Measurements from ENCODE around the gene PAM. TPM values are rescaled to one million over a fixed set of nuclear protein-coding genes. Genes with fewer than 3 reads are reported as not detected.

PAM gene
- total and polyA plus RNA-seq, 7 experiments from 2014 or later = 10.3 to 36.6 (median 13.6) TPM

GRCh38 chr5:102865171-102865509, 110.0 kb downstream of the PAM start:
- Mint-ChIP-seq H3K4me3 (peak overlapping the region; percentile 4 to 80 (median 73)), H3K4me1 (peaks cover 8 to 15% (median 11%) of the 10 kb centered on the region in 7 donors), H3K9me3 (peaks cover 0 to 2% (median 0%) of the 10 kb centered on the region in 11 donors), H3K27ac (peak overlapping the region in 1 of 9 donors; percentile 12), H3K27me3 (peaks cover 12 to 29% (median 17%) of the 10 kb centered on the region in 5 donors), H3K36me3 (peaks cover 6 to 27% (median 22%) of the 10 kb centered on the region in 5 donors)
- Histone ChIP-seq H3K36me3 (ENCODE audit: control insufficient read depth in 2 of 3, insufficient read depth in 3 of 3, low read length in 3 of 3) (no peaks in the 10 kb centered on the region), H3K27me3 (ENCODE audit: control insufficient read depth in 2 of 2, insufficient read depth in 2 of 2, low read length in 2 of 2) (peaks cover 0 to 5% of the 10 kb centered on the region in 2 donors), H3K4me1 (ENCODE audit: control insufficient read depth in 2 of 2, insufficient read depth in 2 of 2, low read length in 2 of 2) (peaks cover 0 to 6% of the 10 kb centered on the region in 2 donors), H3K9me3 (ENCODE audit: control insufficient read depth in 2 of 3, low read length in 3 of 3) (no peaks in the 10 kb centered on the region), H3K4me3 (ENCODE audit: low read length) (no peak overlapping the region), H3K27ac (ENCODE audit: low read depth, low read length) (no peak overlapping the region)
- ATAC-seq = no peak
- POLR2A ChIA-PET = no interaction called here
- intact Hi-C loops (cut with micrococcal nuclease) = no loop called here
- CTCF ChIA-PET = no interaction called here
- no peak for DNase-seq

GRCh38 chr5:102865510-102866236, 110.6 kb downstream of the PAM start:
- ATAC-seq (peak; percentile 80), DNase-seq (peak in 5 of 9 donors; percentile 9 to 28 (median 11))
- no peaks in the 10 kb centered on the region for H3K36me3 ChIP-seq (ENCODE audit: control insufficient read depth in 2 of 3, insufficient read depth in 3 of 3, low read length in 3 of 3)
- H3K27ac ChIP-seq (ENCODE audit: low read depth, low read length) = no peak overlapping the region
- intact Hi-C loops (cut with micrococcal nuclease) = no loop called here
- Mint-ChIP-seq H3K9me3 (peaks cover 0 to 2% (median 0%) of the 10 kb centered on the region in 11 donors), H3K27me3 (peaks cover 12 to 29% (median 17%) of the 10 kb centered on the region in 5 donors), H3K4me1 (peaks cover 6 to 15% (median 11%) of the 10 kb centered on the region in 7 donors), H3K27ac (peak overlapping the region in 1 of 9 donors; percentile 12), H3K4me3 (peak overlapping the region; percentile 30 to 83 (median 74)), H3K36me3 (peaks cover 6 to 31% (median 22%) of the 10 kb centered on the region in 5 donors)
- no peaks in the 10 kb centered on the region for H3K9me3 ChIP-seq (ENCODE audit: control insufficient read depth in 2 of 3, low read length in 3 of 3)
- ChIA-PET POLR2A (no interaction called here), CTCF (no interaction called here)
- peak overlapping the region; percentile 31 for H3K4me3 ChIP-seq (ENCODE audit: low read length)
- H3K4me1 ChIP-seq (ENCODE audit: control insufficient read depth in 2 of 2, insufficient read depth in 2 of 2, low read length in 2 of 2) = peaks cover 0 to 6% of the 10 kb centered on the region in 2 donors
- H3K27me3 ChIP-seq (ENCODE audit: control insufficient read depth in 2 of 2, insufficient read depth in 2 of 2, low read length in 2 of 2) = peaks cover 0 to 5% of the 10 kb centered on the region in 2 donors

- ChIA-PET POLR2A (no interaction called here), CTCF (no interaction called here)
- Mint-ChIP-seq H3K4me3 (peak overlapping the region; percentile 30 to 83 (median 74)), H3K9me3 (peaks cover 0 to 2% (median 0%) of the 10 kb centered on the region in 11 donors), H3K27ac (no peak overlapping the region), H3K27me3 (peaks cover 12 to 29% (median 17%) of the 10 kb centered on the region in 5 donors), H3K4me1 (peaks cover 6 to 15% (median 11%) of the 10 kb centered on the region in 7 donors), H3K36me3 (peaks cover 6 to 33% (median 22%) of the 10 kb centered on the region in 5 donors)
- DNase-seq (peak in 1 of 9 donors; percentile 4), ATAC-seq (peak; percentile 21)
- intact Hi-C loops (cut with micrococcal nuclease) = no loop called here
- Histone ChIP-seq H3K27ac (ENCODE audit: low read depth, low read length) (no peak overlapping the region), H3K4me1 (ENCODE audit: control insufficient read depth in 2 of 2, insufficient read depth in 2 of 2, low read length in 2 of 2) (peaks cover 0 to 6% of the 10 kb centered on the region in 2 donors), H3K36me3 (ENCODE audit: control insufficient read depth in 2 of 3, insufficient read depth in 3 of 3, low read length in 3 of 3) (no peaks in the 10 kb centered on the region), H3K27me3 (ENCODE audit: control insufficient read depth in 2 of 2, insufficient read depth in 2 of 2, low read length in 2 of 2) (peaks cover 0 to 5% of the 10 kb centered on the region in 2 donors), H3K4me3 (ENCODE audit: low read length) (peak overlapping the region; percentile 31), H3K9me3 (ENCODE audit: control insufficient read depth in 2 of 3, low read length in 3 of 3) (no peaks in the 10 kb centered on the region)
These were observed 111.1 kb downstream of the PAM start for GRCh38 chr5:102866237-102866600.

GRCh38 chr5:102867992-102868662, 113.0 kb downstream of the PAM start:
- H3K4me1 Mint-ChIP-seq = peaks cover 6 to 15% (median 11%) of the 10 kb centered on the region in 7 donors
- POLR2A ChIA-PET = no interaction called here

GRCh38 chr5:102869230-102869629, 114.1 kb downstream of the PAM start:
- DNase-seq (no peak), ATAC-seq (no peak)
- Mint-ChIP-seq H3K9me3 (peaks cover 0 to 2% (median 0%) of the 10 kb centered on the region in 11 donors), H3K27ac (no peak overlapping the region), H3K4me1 (peaks cover 6 to 15% (median 11%) of the 10 kb centered on the region in 7 donors), H3K4me3 (no peak overlapping the region), H3K36me3 (peaks cover 6 to 48% (median 26%) of the 10 kb centered on the region in 5 donors), H3K27me3 (peaks cover 12 to 26% (median 17%) of the 10 kb centered on the region in 5 donors)
- H3K27ac ChIP-seq (ENCODE audit: low read depth, low read length) = no peak overlapping the region
- ChIA-PET POLR2A (no interaction called here), CTCF (no interaction called here)
- no peaks in the 10 kb centered on the region for H3K9me3 ChIP-seq (ENCODE audit: control insufficient read depth in 2 of 3, low read length in 3 of 3)
- peaks cover 0 to 6% of the 10 kb centered on the region in 2 donors for H3K4me1 ChIP-seq (ENCODE audit: control insufficient read depth in 2 of 2, insufficient read depth in 2 of 2, low read length in 2 of 2)
- H3K27me3 ChIP-seq (ENCODE audit: control insufficient read depth in 2 of 2, insufficient read depth in 2 of 2, low read length in 2 of 2) = peaks cover 0 to 5% of the 10 kb centered on the region in 2 donors
- no peak overlapping the region for H3K4me3 ChIP-seq (ENCODE audit: low read length)
- intact Hi-C loops (cut with micrococcal nuclease) = no loop called here
- H3K36me3 ChIP-seq (ENCODE audit: control insufficient read depth in 2 of 3, insufficient read depth in 3 of 3, low read length in 3 of 3) = no peaks in the 10 kb centered on the region

More at GRCh38 chr5:102867992-102868662, 113.0 kb downstream of the PAM start:
- Mint-ChIP-seq H3K27me3 (peaks cover 12 to 28% (median 17%) of the 10 kb centered on the region in 5 donors), H3K9me3 (peaks cover 0 to 2% (median 0%) of the 10 kb centered on the region in 11 donors), H3K27ac (no peak overlapping the region), H3K36me3 (peaks cover 6 to 43% (median 26%) of the 10 kb centered on the region in 5 donors), H3K4me3 (no peak overlapping the region)
- Histone ChIP-seq H3K4me3 (ENCODE audit: low read length) (no peak overlapping the region), H3K4me1 (ENCODE audit: control insufficient read depth in 2 of 2, insufficient read depth in 2 of 2, low read length in 2 of 2) (peaks cover 0 to 6% of the 10 kb centered on the region in 2 donors), H3K36me3 (ENCODE audit: control insufficient read depth in 2 of 3, insufficient read depth in 3 of 3, low read length in 3 of 3) (no peaks in the 10 kb centered on the region), H3K9me3 (ENCODE audit: control insufficient read depth in 2 of 3, low read length in 3 of 3) (no peaks in the 10 kb centered on the region), H3K27ac (ENCODE audit: low read depth, low read length) (no peak overlapping the region), H3K27me3 (ENCODE audit: control insufficient read depth in 2 of 2, insufficient read depth in 2 of 2, low read length in 2 of 2) (peaks cover 0 to 5% of the 10 kb centered on the region in 2 donors)
- CTCF ChIA-PET = no interaction called here
- ATAC-seq = no peak
- intact Hi-C loops (cut with micrococcal nuclease) = no loop called here
- DNase-seq = no peak

- H3K27ac Mint-ChIP-seq = no peak overlapping the region
- CTCF ChIA-PET = no interaction called here
- POLR2A ChIA-PET = no interaction called here
- Histone ChIP-seq H3K36me3 (ENCODE audit: control insufficient read depth in 2 of 3, insufficient read depth in 3 of 3, low read length in 3 of 3) (no peaks in the 10 kb centered on the region), H3K9me3 (ENCODE audit: control insufficient read depth in 2 of 3, low read length in 3 of 3) (no peaks in the 10 kb centered on the region), H3K4me3 (ENCODE audit: low read length) (no peak overlapping the region), H3K4me1 (ENCODE audit: control insufficient read depth in 2 of 2, insufficient read depth in 2 of 2, low read length in 2 of 2) (no peaks in the 10 kb centered on the region), H3K27ac (ENCODE audit: low read depth, low read length) (no peak overlapping the region), H3K27me3 (ENCODE audit: control insufficient read depth in 2 of 2, insufficient read depth in 2 of 2, low read length in 2 of 2) (no peaks in the 10 kb centered on the region)
- ATAC-seq = no peak
- no peak overlapping the region for H3K4me3 Mint-ChIP-seq
- no peak for DNase-seq
- H3K9me3 Mint-ChIP-seq = peaks cover 0 to 2% (median 0%) of the 10 kb centered on the region in 11 donors
- peaks cover 6 to 44% (median 26%) of the 10 kb centered on the region in 5 donors for H3K36me3 Mint-ChIP-seq
- peaks cover 0 to 3% (median 0%) of the 10 kb centered on the region in 7 donors for H3K4me1 Mint-ChIP-seq
- no peaks in the 10 kb centered on the region for H3K27me3 Mint-ChIP-seq
- intact Hi-C loops (cut with micrococcal nuclease) = no loop called here
These were observed 118.4 kb downstream of the PAM start for GRCh38 chr5:102873379-102873932.

All from naive thymus-derived CD4-positive, alpha-beta T cell (primary cell).